Measurements from ENCODE around the gene ARHGAP10.

Gene ARHGAP10

GRCh38 chr4:148053298-148054003, 321.6 kb downstream of the ARHGAP10 start:
- DNase-seq = no peak

GRCh38 chr4:148054275-148054674, 322.4 kb downstream of the ARHGAP10 start:
- no peak for DNase-seq

- DNase-seq = no peak
Measured at GRCh38 chr4:148055844-148056243, 324.0 kb downstream of the ARHGAP10 start.

- DNase-seq = no peak
Measured at GRCh38 chr4:148056879-148057278, 325.0 kb downstream of the ARHGAP10 start.

GRCh38 chr4:148057516-148057915, 325.6 kb downstream of the ARHGAP10 start:
- DNase-seq = no peak

GRCh38 chr4:148057984-148058859, 326.3 kb downstream of the ARHGAP10 start:
- no peak for DNase-seq

GRCh38 chr4:148059617-148060180, 327.8 kb downstream of the ARHGAP10 start:
- no peak for DNase-seq

- no peak for DNase-seq
Measured at GRCh38 chr4:148060264-148061140, 328.6 kb downstream of the ARHGAP10 start.

GRCh38 chr4:148061141-148061481, 329.2 kb downstream of the ARHGAP10 start:
- DNase-seq = no peak

GRCh38 chr4:148061795-148062194, 329.9 kb downstream of the ARHGAP10 start:
- no peak for DNase-seq

GRCh38 chr4:148062301-148062950, 330.5 kb downstream of the ARHGAP10 start:
- no peak for DNase-seq

- no peak for DNase-seq
Measured at GRCh38 chr4:148064451-148064850, 332.6 kb downstream of the ARHGAP10 start.

GRCh38 chr4:148065075-148065474, 333.2 kb downstream of the ARHGAP10 start:
- DNase-seq = no peak

GRCh38 chr4:148067301-148067916, 335.5 kb downstream of the ARHGAP10 start:
- no peak for DNase-seq

GRCh38 chr4:148068065-148068911, 336.4 kb downstream of the ARHGAP10 start:
- DNase-seq = no peak

- no peak for DNase-seq
Measured at GRCh38 chr4:148069086-148069894, 337.4 kb downstream of the ARHGAP10 start.

- DNase-seq = no peak
Measured at GRCh38 chr4:148069895-148070178, 337.9 kb downstream of the ARHGAP10 start.

- no peak for DNase-seq
Measured at GRCh38 chr4:148071009-148071408, 339.1 kb downstream of the ARHGAP10 start.

GRCh38 chr4:148072789-148073188, 340.9 kb downstream of the ARHGAP10 start:
- DNase-seq = no peak

GRCh38 chr4:148073349-148073748, 341.5 kb downstream of the ARHGAP10 start:
- no peak for DNase-seq

Measured in NCI-H1417 treated with DMSO at 0.1 percent for 48 hours (cell line).